Activated CD4-positive, alpha-beta T cell treated with anti-CD3 and anti-CD28 coated beads for 36 hours (primary cell): ENCODE measurements around the gene TPM2. TPM values are rescaled to one million over a fixed set of nuclear protein-coding genes. Genes with fewer than 3 reads are reported as not detected.

Experiments used
- ATAC-seq: fragments of 200-7000 bp; cut with Tn5 transposase; one replicate; pipeline ENCODE4 v1.10.0; 2021; ENCODE audit warnings: mild to moderate bottlenecking, moderate library complexity
- CTCF ChIA-PET: fragments of 350-600 bp; sonication (Branson Sonifier 250); formaldehyde crosslinking; loops from one replicate; lab custom pipeline; 2021; ENCODE audit warnings: antibody characterized with exemption; lab: Charles Lee
- POLR2A ChIA-PET: fragments of 350-600 bp; sonication (Branson Sonifier 250); formaldehyde crosslinking; loops from one replicate; lab custom pipeline; 2021; ENCODE audit warnings: antibody characterized with exemption, inconsistent platforms; lab: Charles Lee
- DNase-seq: peaks from one replicate; pipeline ENCODE4 v3.0.0-alpha.2; 2020
- H3K27ac Mint-ChIP-seq: one replicate; pipeline ENCODE4 v1.8.0; 2021; ENCODE audit warnings: mixed read lengths
- H3K27me3 Mint-ChIP-seq: one replicate; pipeline ENCODE4 v1.8.0; 2021; ENCODE audit warnings: mixed read lengths
- H3K36me3 Mint-ChIP-seq: one replicate; pipeline ENCODE4 v1.8.0; 2021; ENCODE audit warnings: low read depth, mixed read lengths
- H3K4me1 Mint-ChIP-seq: one replicate; pipeline ENCODE4 v1.8.0; 2021; ENCODE audit warnings: mixed read lengths
- H3K4me3 Mint-ChIP-seq: one replicate; pipeline ENCODE4 v1.8.0; 2021; ENCODE audit warnings: mild to moderate bottlenecking, moderate library complexity, mixed read lengths
- H3K9me3 Mint-ChIP-seq: one replicate; pipeline ENCODE4 v1.8.0; 2021; ENCODE audit warnings: low read depth, mixed read lengths
- intact Hi-C, 2 experiments: fragments of 100-400 bp; cut with DNase I in 1 of 2; cut with micrococcal nuclease in 1 of 2; formaldehyde crosslinking; loops; one replicate each; pipeline versions ENCODE4 v1.14.2 to v1.15.1; 2022 to 2024; cut with DNase I, micrococcal nuclease
- total RNA-seq, 2 experiments: library from RNA; stranded (reverse); gene quantifications; one replicate each; pipeline ENCODE4 v1.2.3, GENCODE V29; 2021

Gene TPM2
- total RNA-seq, 2 experiments from 2014 or later, result 4.3 to 5.5 TPM

DNA sequence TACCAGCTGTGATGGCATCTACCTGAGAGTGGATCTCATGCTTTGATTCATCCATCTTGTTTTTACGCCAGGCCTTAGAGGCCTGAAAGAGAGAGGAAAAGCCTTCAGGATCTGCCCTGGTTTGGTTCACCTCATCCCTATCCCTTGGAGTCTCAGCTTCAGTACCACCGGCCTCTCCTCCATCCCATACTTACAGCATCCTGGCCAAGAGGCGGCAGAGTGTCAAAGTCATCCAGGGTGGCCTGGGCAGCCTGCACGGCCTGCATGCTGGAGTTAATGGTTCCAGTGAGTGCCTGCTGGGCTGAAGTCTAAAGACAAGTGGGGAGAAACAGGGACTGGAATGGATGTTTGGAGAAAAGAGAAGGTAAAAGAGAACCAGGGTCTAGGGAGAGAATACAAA, 29.8 kb upstream of the TPM2 start:
- POLR2A ChIA-PET, result no interaction called here
- peaks cover 66% of the 10 kb centered on the region for H3K36me3 Mint-ChIP-seq
- ATAC-seq, result no peak

DNA sequence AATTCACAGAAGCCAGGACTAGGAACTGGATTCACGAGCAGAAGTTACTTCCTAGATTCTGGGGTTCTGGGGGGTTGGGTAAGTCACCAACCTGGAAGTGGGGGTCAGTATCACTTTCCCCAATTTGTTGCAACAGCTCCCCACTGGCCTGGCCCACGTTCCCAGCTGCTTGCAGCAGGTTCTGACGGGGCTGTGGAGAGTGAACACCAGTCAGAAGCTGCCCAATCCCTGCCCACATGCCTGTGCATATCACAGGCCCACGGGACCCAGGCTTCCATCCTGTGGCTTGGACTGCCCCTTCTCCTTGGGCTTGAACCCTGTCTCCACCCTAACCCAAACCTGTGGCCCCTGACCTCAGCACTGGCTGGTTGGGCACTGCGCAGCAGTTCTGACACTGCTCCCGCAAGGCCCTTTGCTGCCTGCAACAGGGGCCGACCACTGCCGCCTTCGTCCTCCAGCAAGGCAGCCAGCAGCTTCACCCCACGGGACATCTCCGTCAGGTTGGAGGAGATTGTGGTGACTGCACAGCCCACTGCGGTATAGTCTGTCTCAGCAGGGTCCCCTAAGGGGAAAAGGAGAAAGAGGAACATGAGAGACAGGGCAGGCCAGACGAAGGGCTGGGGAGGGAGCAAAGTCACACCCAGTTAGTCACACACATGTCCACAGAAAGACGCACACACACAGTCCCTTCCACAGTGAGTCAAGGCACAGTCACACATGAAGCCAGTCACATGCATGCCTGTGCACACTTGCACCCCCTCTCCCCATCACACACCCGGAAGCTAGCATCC, 29.2 kb upstream of the TPM2 start:
- H3K9me3 Mint-ChIP-seq, result no peaks in the 10 kb centered on the region
- ChIA-PET CTCF (interaction anchor here (0.9 to 3.4 kb wide), 4 partner anchors 9 to 31 kb away, joined by 3 to 12 read pairs (median 4); no protein-coding TSS in a partner anchor), POLR2A (no interaction called here)
- ATAC-seq (no peak), DNase-seq (no peak)
- peaks cover 63% of the 10 kb centered on the region for H3K36me3 Mint-ChIP-seq
- H3K27ac Mint-ChIP-seq, result no peak overlapping the region
- intact Hi-C loops, result no loop called here
- no peak overlapping the region for H3K4me3 Mint-ChIP-seq
- no peaks in the 10 kb centered on the region for H3K4me1 Mint-ChIP-seq
- H3K27me3 Mint-ChIP-seq, result no peaks in the 10 kb centered on the region

More for the DNA sequence above, 29.8 kb upstream of the TPM2 start:
- Mint-ChIP-seq H3K4me1 (no peaks in the 10 kb centered on the region), H3K4me3 (no peak overlapping the region), H3K27me3 (no peaks in the 10 kb centered on the region), H3K9me3 (no peaks in the 10 kb centered on the region), H3K27ac (no peak overlapping the region)
- no peak for DNase-seq
- intact Hi-C loops, result no loop called here
- CTCF ChIA-PET, result interaction anchor here (1.0 to 1.4 kb wide), 2 partner anchors 9 to 24 kb away, joined by 4 to 5 read pairs; no protein-coding TSS in a partner anchor

DNA sequence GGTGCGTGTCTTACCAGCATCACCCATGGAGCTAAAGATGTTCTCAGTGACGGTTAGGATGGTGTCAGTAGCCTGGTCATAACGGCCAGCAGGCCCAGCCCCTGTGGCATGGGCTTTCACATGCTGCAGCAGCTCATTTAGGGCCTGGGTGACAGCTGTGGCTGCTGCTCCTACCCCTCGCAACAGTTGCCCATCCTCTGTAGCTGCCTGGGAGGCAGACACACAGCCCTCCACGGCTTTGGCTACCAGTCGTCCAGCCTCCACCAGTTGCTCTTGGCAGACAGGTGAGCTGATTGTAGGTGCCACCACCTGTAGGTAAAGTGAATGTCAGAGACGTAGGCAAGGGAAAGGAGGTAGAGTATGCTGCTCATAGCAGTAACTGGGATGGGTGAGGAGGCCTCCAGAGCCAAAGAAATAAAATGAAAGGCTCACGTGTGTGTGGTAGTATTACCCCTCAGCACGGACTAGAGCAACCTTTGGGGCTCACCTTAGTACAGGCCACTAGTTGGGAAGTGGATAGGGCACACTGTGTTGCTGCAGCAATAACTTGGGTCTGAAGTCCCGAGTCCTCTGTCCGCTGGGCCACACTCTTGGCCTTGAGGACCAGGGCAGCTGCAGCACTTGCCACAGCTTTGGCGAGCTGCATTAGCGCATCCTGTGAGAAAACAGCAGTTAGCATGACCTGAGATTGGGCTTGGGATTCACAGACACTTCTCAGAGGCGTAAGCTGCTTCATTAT, 27.6 kb upstream of the TPM2 start:
- no peak for DNase-seq
- Mint-ChIP-seq H3K27ac (no peak overlapping the region), H3K9me3 (no peaks in the 10 kb centered on the region), H3K4me1 (no peaks in the 10 kb centered on the region), H3K36me3 (peaks cover 73% of the 10 kb centered on the region), H3K27me3 (no peaks in the 10 kb centered on the region), H3K4me3 (no peak overlapping the region)
- intact Hi-C loops, result no loop called here
- no peak for ATAC-seq
- POLR2A ChIA-PET, result no interaction called here
- CTCF ChIA-PET, result interaction anchor here (0.6 to 3.4 kb wide), 5 partner anchors 11 to 23 kb away, joined by 3 to 12 read pairs (median 3); no protein-coding TSS in a partner anchor

DNA sequence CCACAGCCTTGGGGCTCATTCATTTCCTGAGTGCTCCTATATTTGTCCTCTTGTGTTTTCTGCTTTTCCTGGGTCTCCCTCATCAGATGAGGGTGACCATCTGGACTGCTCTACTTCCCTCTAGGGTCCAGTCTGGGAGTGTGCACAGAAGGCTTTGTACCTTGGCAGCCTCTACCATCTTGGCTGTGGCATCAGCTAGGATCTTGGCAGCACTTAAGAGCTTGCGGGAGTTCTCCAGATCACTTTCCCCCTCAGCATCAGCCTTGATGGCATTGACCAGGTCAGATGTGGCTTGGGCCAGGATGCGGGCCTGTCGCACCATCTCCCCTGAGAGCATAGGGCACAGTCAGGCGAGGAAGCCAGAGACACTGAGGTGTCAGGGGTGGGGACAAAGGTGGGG, 26.5 kb upstream of the TPM2 start:
- Mint-ChIP-seq H3K36me3 (peaks cover 70% of the 10 kb centered on the region), H3K27ac (no peak overlapping the region), H3K27me3 (no peaks in the 10 kb centered on the region), H3K9me3 (no peaks in the 10 kb centered on the region), H3K4me3 (no peak overlapping the region), H3K4me1 (peaks cover 7% of the 10 kb centered on the region)
- ATAC-seq (no peak), DNase-seq (no peak)
- ChIA-PET POLR2A (no interaction called here), CTCF (interaction anchor here (1.1 to 3.4 kb wide), 5 partner anchors 12 to 59 kb away, joined by 3 to 12 read pairs (median 4); partner anchors contain the start of gene RMRP)
- intact Hi-C loops, result no loop called here

DNA sequence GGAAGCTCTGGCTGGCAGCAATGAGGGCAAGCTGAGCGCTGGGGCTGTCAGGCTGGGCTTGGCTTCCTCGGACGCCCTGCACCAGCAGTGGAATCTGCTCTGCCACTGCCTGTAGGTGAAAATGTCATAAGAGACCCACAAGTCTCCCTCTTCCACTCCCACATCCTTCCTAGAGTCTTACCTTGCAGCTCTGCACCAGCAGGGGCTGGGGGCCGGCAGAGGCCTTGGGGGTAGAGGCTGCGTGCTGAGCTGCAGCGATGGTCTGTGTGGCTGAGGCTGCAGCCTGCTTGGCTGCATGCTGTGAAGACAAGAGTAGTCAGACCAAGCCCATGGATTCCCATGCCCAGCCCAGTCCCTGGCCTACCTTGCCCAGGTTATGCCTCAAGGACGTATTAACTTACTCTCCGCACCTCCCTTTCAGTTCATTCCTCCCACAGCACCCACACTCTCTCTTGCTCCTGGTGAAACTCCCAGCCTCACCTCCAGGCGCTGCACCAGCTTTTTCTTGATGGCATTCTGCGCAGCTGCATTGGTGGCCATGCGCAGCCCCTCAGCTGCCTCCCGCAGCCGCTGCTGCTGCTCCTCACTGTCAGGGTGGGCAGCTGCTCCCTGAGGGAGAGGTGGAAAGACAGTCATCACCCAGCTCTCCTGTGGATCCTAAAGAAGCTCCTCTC, 25.0 kb upstream of the TPM2 start:
- peaks cover 69% of the 10 kb centered on the region for H3K36me3 Mint-ChIP-seq
- H3K4me3 Mint-ChIP-seq, result no peak overlapping the region
- peaks cover 7% of the 10 kb centered on the region for H3K4me1 Mint-ChIP-seq
- ChIA-PET CTCF (interaction anchor here (0.7 to 4.0 kb wide), 4 partner anchors 11 to 18 kb away, joined by 3 to 22 read pairs (median 6); no protein-coding TSS in a partner anchor), POLR2A (no interaction called here)
- no peaks in the 10 kb centered on the region for H3K27me3 Mint-ChIP-seq
- no peaks in the 10 kb centered on the region for H3K9me3 Mint-ChIP-seq
- DNase-seq, result no peak
- H3K27ac Mint-ChIP-seq, result no peak overlapping the region
- intact Hi-C loops, result no loop called here
- no peak for ATAC-seq

DNA sequence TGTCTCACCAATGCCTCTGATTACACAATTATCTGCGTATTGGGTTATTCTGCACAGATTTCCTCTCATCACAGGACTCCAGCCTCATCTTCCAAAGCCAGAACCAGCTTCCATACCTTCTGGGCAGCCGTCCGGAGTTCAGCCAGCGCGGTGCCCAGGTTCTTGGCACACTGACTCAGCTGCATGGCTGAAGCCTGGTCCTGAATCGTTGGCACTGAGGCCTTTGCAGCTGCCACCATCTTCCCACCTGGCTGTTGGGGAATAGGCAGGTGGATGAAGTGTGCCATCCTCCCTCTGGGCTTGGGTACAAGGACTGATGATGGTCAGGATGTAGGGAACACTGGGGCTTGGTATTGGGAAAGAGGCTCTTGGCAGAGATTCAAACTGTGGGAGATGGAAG, 24.4 kb upstream of the TPM2 start:
- no peaks in the 10 kb centered on the region for H3K9me3 Mint-ChIP-seq
- intact Hi-C loops, result no loop called here
- ATAC-seq, result no peak
- peaks cover 7% of the 10 kb centered on the region for H3K4me1 Mint-ChIP-seq
- ChIA-PET POLR2A (no interaction called here), CTCF (interaction anchor here (1.2 to 4.0 kb wide), 4 partner anchors 12 to 55 kb away, joined by 3 to 22 read pairs (median 6); no protein-coding TSS in a partner anchor)
- H3K4me3 Mint-ChIP-seq, result no peak overlapping the region
- no peak for DNase-seq
- peaks cover 66% of the 10 kb centered on the region for H3K36me3 Mint-ChIP-seq
- no peaks in the 10 kb centered on the region for H3K27me3 Mint-ChIP-seq
- H3K27ac Mint-ChIP-seq, result no peak overlapping the region

DNA sequence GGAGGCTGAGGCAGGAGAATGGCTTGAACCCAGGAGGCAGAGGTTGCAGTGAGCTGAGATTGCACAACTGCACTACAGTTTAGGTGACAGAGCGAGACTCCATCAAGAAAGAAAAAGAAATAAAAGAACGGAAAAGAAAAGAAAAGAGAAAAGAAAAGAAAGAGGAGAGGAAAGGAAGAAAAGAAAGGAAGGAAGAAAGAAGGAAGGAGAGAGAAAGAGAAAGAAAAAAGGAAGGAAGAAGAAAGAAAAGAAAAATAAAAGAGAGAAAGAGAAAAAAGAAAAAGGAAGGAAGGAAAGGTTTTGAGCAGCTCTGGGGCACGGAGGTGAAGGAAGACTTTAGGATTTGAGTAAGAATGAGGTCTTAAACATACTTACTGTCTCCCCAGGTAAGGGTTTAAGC, 23.9 kb upstream of the TPM2 start:
- DNase-seq, result no peak
- H3K4me3 Mint-ChIP-seq, result no peak overlapping the region
- no peak overlapping the region for H3K27ac Mint-ChIP-seq
- POLR2A ChIA-PET, result no interaction called here
- H3K9me3 Mint-ChIP-seq, result no peaks in the 10 kb centered on the region
- no peaks in the 10 kb centered on the region for H3K27me3 Mint-ChIP-seq
- intact Hi-C loops, result no loop called here
- ATAC-seq, result no peak
- H3K4me1 Mint-ChIP-seq, result peaks cover 7% of the 10 kb centered on the region
- peaks cover 68% of the 10 kb centered on the region for H3K36me3 Mint-ChIP-seq
- CTCF ChIA-PET, result interaction anchor here (1.0 to 4.0 kb wide), 5 partner anchors 12 to 556 kb away, joined by 3 to 22 read pairs (median 3); no protein-coding TSS in a partner anchor

DNA sequence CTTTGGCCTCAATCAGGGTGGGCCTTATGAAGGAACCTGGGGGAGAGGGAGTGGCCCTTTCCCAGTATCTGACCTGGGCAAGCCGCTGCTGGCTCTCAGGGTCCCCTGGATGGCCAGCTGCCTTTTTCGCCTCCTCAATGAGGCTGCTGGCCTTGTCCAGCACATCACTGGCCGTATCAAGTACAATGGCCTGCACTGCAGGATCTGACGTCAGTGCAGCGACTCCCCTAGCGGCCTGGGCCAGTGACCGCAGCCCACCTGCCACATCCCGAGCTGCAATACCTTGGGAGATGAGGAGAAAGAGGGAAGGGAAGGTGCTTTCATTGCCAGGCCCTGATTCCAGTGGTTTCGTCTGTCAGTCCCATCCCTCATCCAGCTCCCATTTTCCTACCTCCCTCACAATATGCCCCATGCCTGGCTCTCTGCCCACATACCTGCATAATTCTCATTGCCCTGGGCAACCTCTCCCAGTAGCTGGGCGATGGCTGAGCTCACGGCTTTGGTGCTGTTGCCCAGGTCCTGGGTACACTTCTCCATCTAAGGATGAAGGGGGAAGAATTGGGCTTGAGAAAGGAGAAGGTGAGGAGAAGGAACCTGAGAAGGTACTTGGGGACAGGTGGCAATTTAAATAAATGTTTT, 23.2 kb upstream of the TPM2 start:
- Mint-ChIP-seq H3K27me3 (no peaks in the 10 kb centered on the region), H3K4me3 (no peak overlapping the region), H3K36me3 (peaks cover 71% of the 10 kb centered on the region), H3K27ac (no peak overlapping the region), H3K9me3 (no peaks in the 10 kb centered on the region), H3K4me1 (peaks cover 7% of the 10 kb centered on the region)
- CTCF ChIA-PET, result interaction anchor here (0.7 to 4.0 kb wide), 9 partner anchors 13 to 556 kb away, joined by 3 to 22 read pairs (median 3); partner anchors contain the start of gene RUSC2
- POLR2A ChIA-PET, result interaction anchor here (0.6 kb wide), 1 partner anchor 94 kb away, joined by 4 read pairs; no protein-coding TSS in a partner anchor
- ATAC-seq, result no peak
- intact Hi-C loops, result no loop called here
- DNase-seq, result no peak

DNA sequence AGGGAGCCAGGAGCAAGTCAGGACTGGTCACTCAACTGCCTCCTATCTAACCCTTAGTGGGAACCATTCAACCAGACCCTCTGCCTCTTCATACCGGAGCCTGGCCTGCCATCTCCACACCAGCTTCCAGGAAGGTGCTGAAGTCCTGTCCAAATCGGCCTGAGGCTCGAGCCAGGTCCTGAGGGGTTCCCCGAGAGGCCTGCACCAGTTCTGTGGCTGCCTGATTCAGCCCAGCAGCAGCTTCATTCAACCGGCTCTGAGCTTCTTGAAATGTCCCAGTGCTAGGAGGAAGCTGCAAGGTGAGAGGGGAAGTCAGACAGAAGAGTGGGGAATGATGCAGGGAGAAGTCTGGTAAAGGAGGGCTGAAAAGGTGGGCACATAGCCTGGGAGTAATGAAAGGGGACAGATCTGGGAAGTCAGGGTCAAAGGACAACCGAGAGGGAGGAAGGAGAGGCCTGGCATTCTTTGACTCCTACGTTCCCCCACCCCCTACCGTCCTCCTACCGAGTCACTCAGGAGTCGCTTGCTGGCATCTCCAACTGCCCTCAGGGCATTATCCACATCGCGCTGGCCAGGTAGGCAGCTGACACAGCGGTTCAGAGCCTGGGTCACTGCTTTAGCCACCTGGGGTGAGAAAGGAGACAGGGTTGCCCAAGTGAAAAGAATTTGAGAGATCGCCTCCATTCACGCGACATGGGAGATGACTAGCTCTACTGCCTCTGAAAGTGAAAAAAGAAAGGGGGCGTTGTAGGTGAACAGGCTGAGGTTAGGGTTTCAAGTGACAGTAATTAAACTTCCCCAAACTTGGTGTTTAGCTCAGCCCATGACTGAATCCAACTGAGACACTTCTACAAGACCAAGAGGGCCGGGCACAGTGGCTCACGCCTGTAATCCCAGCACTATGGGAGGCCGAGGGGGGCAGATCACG, 22.0 kb upstream of the TPM2 start:
- H3K36me3 Mint-ChIP-seq, result peaks cover 76% of the 10 kb centered on the region
- H3K9me3 Mint-ChIP-seq, result no peaks in the 10 kb centered on the region
- ATAC-seq (peak; percentile 69), DNase-seq (no peak)
- ChIA-PET CTCF (interaction anchor here (0.6 to 4.0 kb wide), 7 partner anchors 15 to 222 kb away, joined by 3 to 22 read pairs (median 3); partner anchors contain the start of gene RUSC2), POLR2A (no interaction called here)
- H3K4me1 Mint-ChIP-seq, result peaks cover 7% of the 10 kb centered on the region
- no peak overlapping the region for H3K4me3 Mint-ChIP-seq
- no peaks in the 10 kb centered on the region for H3K27me3 Mint-ChIP-seq
- H3K27ac Mint-ChIP-seq, result peak overlapping the region; percentile 42
- intact Hi-C loops, result no loop called here
